Neural progenitor cell (in vitro differentiated cells): ENCODE data around the gene MMRN2. TPM values are rescaled to one million over a fixed set of nuclear protein-coding genes. Genes with fewer than 3 reads are reported as not detected.
"Not testable (repeated sequence)": the region's sequence is repeated elsewhere in the genome, so short reads cannot be mapped to it uniquely, and the experiment has no call there.

Experiments used
- DNase-seq: peaks from one replicate; pipeline ENCODE4 v3.0.0-alpha.2; 2016; ENCODE audit warnings: low spot score
- H2AFZ ChIP-seq: fragments of 200-600 bp; sonication (generic); replicated peaks from 2 replicates; pipeline ENCODE4 v1.6.1; 2016; ENCODE audit warnings: antibody characterized with exemption
- H3F3A ChIP-seq: fragments of 200-600 bp; sonication (generic); 2 replicates; pipeline ENCODE4 v1.6.1; 2016; ENCODE audit warnings: antibody characterized with exemption, low read depth
- H3K27ac ChIP-seq: fragments of 200-600 bp; sonication (generic); 2 replicates; pipeline ENCODE4 v1.5.1; 2016; ENCODE audit warnings: mild to moderate bottlenecking
- H3K27me3 ChIP-seq: fragments of 200-600 bp; sonication (generic); 2 replicates; pipeline ENCODE4 v1.6.1; 2016; ENCODE audit warnings: mild to moderate bottlenecking, moderate library complexity
- H3K36me3 ChIP-seq: fragments of 200-600 bp; sonication (generic); 2 replicates; pipeline ENCODE4 v1.5.1; 2016
- H3K4me1 ChIP-seq: fragments of 200-600 bp; sonication (generic); 2 replicates; pipeline ENCODE4 v1.6.1; 2016; ENCODE audit warnings: mixed run types
- H3K4me2 ChIP-seq: fragments of 200-600 bp; sonication (generic); 2 replicates; pipeline ENCODE4 v1.6.1; 2016
- H3K4me3 ChIP-seq: fragments of 200-600 bp; sonication (generic); 2 replicates; pipeline ENCODE4 v1.5.1; 2016
- H3K79me2 ChIP-seq: fragments of 200-600 bp; sonication (generic); 2 replicates; pipeline ENCODE4 v1.6.1; 2016; ENCODE audit warnings: low read depth
- H3K9ac ChIP-seq: fragments of 200-600 bp; sonication (generic); 2 replicates; pipeline ENCODE4 v1.6.1; 2016
- H3K9me3 ChIP-seq: fragments of 200-600 bp; sonication (generic); 2 replicates; pipeline ENCODE4 v1.5.1; 2016; ENCODE audit warnings: low read depth
- H4K20me1 ChIP-seq: fragments of 200-600 bp; sonication (generic); 2 replicates; pipeline ENCODE4 v1.6.1; 2016; ENCODE audit warnings: low read depth
- H3K27ac Mint-ChIP-seq: 3 replicates; pipeline ENCODE4 v1.8.0; 2021; ENCODE audit warnings: mixed read lengths
- H3K27me3 Mint-ChIP-seq: 2 replicates; pipeline ENCODE4 v1.8.0; 2022; ENCODE audit warnings: low read depth, mild to moderate bottlenecking, inconsistent platforms, moderate library complexity, mixed read lengths; ENCODE audit not compliant: insufficient read depth
- H3K36me3 Mint-ChIP-seq: 3 replicates; pipeline ENCODE4 v1.8.0; 2021; ENCODE audit warnings: mixed read lengths
- H3K4me1 Mint-ChIP-seq: 3 replicates; pipeline ENCODE4 v1.8.0; 2021; ENCODE audit warnings: mixed read lengths
- H3K4me3 Mint-ChIP-seq: 3 replicates; pipeline ENCODE4 v1.8.0; 2021; ENCODE audit warnings: mild to moderate bottlenecking, moderate library complexity, mixed read lengths
- H3K9me3 Mint-ChIP-seq: 3 replicates; pipeline ENCODE4 v1.8.0; 2020; ENCODE audit warnings: mixed read lengths
- CTCF ChIP-seq: fragments of 200-600 bp; sonication (generic); IDR thresholded peaks from 2 replicates; pipeline ENCODE4 v1.5.1; 2017; ENCODE audit warnings: antibody characterized with exemption, mild to moderate bottlenecking
- EZH2 ChIP-seq: fragments of 200-600 bp; sonication (generic); IDR thresholded peaks from 2 replicates; pipeline ENCODE4 v1.6.1; 2017; ENCODE audit warnings: antibody characterized with exemption, mild to moderate bottlenecking, moderate library complexity
- EZH2phosphoT487 ChIP-seq: fragments of 200-600 bp; sonication (generic); IDR thresholded peaks from 2 replicates; pipeline ENCODE4 v1.6.1; 2017; ENCODE audit warnings: antibody characterized with exemption
- total RNA-seq: library from RNA; depleted of rRNA; stranded (reverse); fragments of >200 nt; gene quantifications from 2 replicates; pipeline ENCODE4 v1.2.3, GENCODE V29; 2015; ENCODE audit warnings: low replicate concordance

Gene MMRN2
- total RNA-seq, 1 donor from 2014 or later = 0.28 TPM

GRCh38 chr10:86952106-86952505 lies 5.3 kb downstream of the MMRN2 start:
- Histone ChIP-seq H3K4me2 (no peak overlapping the region), H3K4me1 (peaks cover 27% of the 10 kb centered on the region), H3K4me3 (no peak overlapping the region), H3F3A (no peaks in the 10 kb centered on the region), H2AFZ (no peak overlapping the region), H3K36me3 (no peaks in the 10 kb centered on the region), H3K27ac (no peak overlapping the region), H3K9me3 (peaks cover 6% of the 10 kb centered on the region), H3K9ac (no peak overlapping the region), H4K20me1 (no peaks in the 10 kb centered on the region), H3K27me3 (no peaks in the 10 kb centered on the region), H3K79me2 (no peaks in the 10 kb centered on the region)
- Mint-ChIP-seq H3K27ac (no peak overlapping the region), H3K4me1 (peaks cover 32% of the 10 kb centered on the region), H3K36me3 (peaks cover 2% of the 10 kb centered on the region), H3K9me3 (peaks cover 29% of the 10 kb centered on the region), H3K27me3 (peaks cover 6% of the 10 kb centered on the region), H3K4me3 (no peak overlapping the region)
- TF ChIP-seq EZH2 = no peak
- no peak for TF ChIP-seq CTCF
- DNase-seq = no peak

GRCh38 chr10:86951184-86951761 lies 6.1 kb downstream of the MMRN2 start:
- Histone ChIP-seq H3K79me2 (no peaks in the 10 kb centered on the region), H3F3A (no peaks in the 10 kb centered on the region), H4K20me1 (no peaks in the 10 kb centered on the region), H3K27me3 (no peaks in the 10 kb centered on the region), H3K4me2 (no peak overlapping the region), H2AFZ (no peak overlapping the region), H3K9ac (no peak overlapping the region), H3K27ac (no peak overlapping the region), H3K36me3 (no peaks in the 10 kb centered on the region), H3K9me3 (peaks cover 6% of the 10 kb centered on the region), H3K4me1 (peaks cover 27% of the 10 kb centered on the region), H3K4me3 (no peak overlapping the region)
- Mint-ChIP-seq H3K4me3 (no peak overlapping the region), H3K27ac (no peak overlapping the region), H3K9me3 (peaks cover 29% of the 10 kb centered on the region), H3K36me3 (peaks cover 2% of the 10 kb centered on the region), H3K27me3 (peaks cover 11% of the 10 kb centered on the region), H3K4me1 (peaks cover 25% of the 10 kb centered on the region)
- no peak for DNase-seq
- TF ChIP-seq CTCF = no peak
- TF ChIP-seq EZH2phosphoT487 = no peak
- TF ChIP-seq EZH2 = no peak

GRCh38 chr10:86950349-86950748 lies 7.1 kb downstream of the MMRN2 start:
- no peak overlapping the region for H3K4me3 Mint-ChIP-seq
- peaks cover 6% of the 10 kb centered on the region for H3K9me3 ChIP-seq
- H3K27ac Mint-ChIP-seq = no peak overlapping the region
- no peaks in the 10 kb centered on the region for H3K36me3 ChIP-seq
- no peak overlapping the region for H3K4me2 ChIP-seq
- no peak for DNase-seq
- H3F3A ChIP-seq = no peaks in the 10 kb centered on the region
- H3K4me1 ChIP-seq = peaks cover 21% of the 10 kb centered on the region
- no peaks in the 10 kb centered on the region for H3K27me3 ChIP-seq
- no peaks in the 10 kb centered on the region for H3K79me2 ChIP-seq
- no peak overlapping the region for H3K4me3 ChIP-seq
- H3K4me1 Mint-ChIP-seq = peaks cover 25% of the 10 kb centered on the region
- peaks cover 2% of the 10 kb centered on the region for H3K36me3 Mint-ChIP-seq
- TF ChIP-seq EZH2 = no peak
- TF ChIP-seq EZH2phosphoT487 = no peak
- TF ChIP-seq CTCF = no peak
- peaks cover 11% of the 10 kb centered on the region for H3K27me3 Mint-ChIP-seq
- no peak overlapping the region for H3K9ac ChIP-seq
- H2AFZ ChIP-seq = no peak overlapping the region
- H4K20me1 ChIP-seq = no peaks in the 10 kb centered on the region
- H3K27ac ChIP-seq = no peak overlapping the region
- peaks cover 29% of the 10 kb centered on the region for H3K9me3 Mint-ChIP-seq

GRCh38 chr10:86947806-86948205 lies 9.6 kb downstream of the MMRN2 start:
- not testable (repeated sequence) for H3K4me1 ChIP-seq, H3K4me2 ChIP-seq, DNase-seq, H3K27ac ChIP-seq, H3K27me3 ChIP-seq, H3K9ac ChIP-seq, H2AFZ ChIP-seq, H3K36me3 ChIP-seq, H4K20me1 ChIP-seq, H3F3A ChIP-seq, H3K79me2 ChIP-seq, H3K4me3 ChIP-seq, H3K36me3 Mint-ChIP-seq, H3K27ac Mint-ChIP-seq, H3K4me1 Mint-ChIP-seq, H3K4me3 Mint-ChIP-seq, H3K9me3 ChIP-seq
- peaks cover 11% of the 10 kb centered on the region for H3K27me3 Mint-ChIP-seq
- peaks cover 17% of the 10 kb centered on the region for H3K9me3 Mint-ChIP-seq
